ENCODE data around the gene RERE. TPM values are rescaled to one million over a fixed set of nuclear protein-coding genes. Genes with fewer than 3 reads are reported as not detected.

RERE gene
- polyA plus RNA-seq, 1 of the 3 experiments (the other 2 are of a cell fraction): 8.1 TPM

GRCh38 chr1:8813016-8813763, 4.2 kb downstream of the RERE start:
- CTCF ChIA-PET: interaction anchor here (0.8 to 1.7 kb wide), 8 partner anchors 13 to 252 kb away, joined by 3 to 9 read pairs (median 4); no protein-coding TSS in a partner anchor
- Histone ChIP-seq H3F3A (replicated peaks; ENCODE audit: insufficient read depth) (peaks cover 24% of the 10 kb centered on the region), H3K9me3 (no peaks in the 10 kb centered on the region), H3K79me2 (ENCODE audit: insufficient read depth) (peaks cover 77% of the 10 kb centered on the region), H4K20me1 (ENCODE audit: insufficient read depth) (peaks cover 9% of the 10 kb centered on the region; the same call in 1 of the 2 replicates), H3K36me3 (replicated peaks in 1 of 2; ENCODE audit: control insufficient read depth in 1 of 2, insufficient read depth in 2 of 2, low read length in 1 of 2) (no peaks in the 10 kb centered on the region), H3K4me3 (ENCODE audit: low read depth in 2 of 2, low read length in 1 of 2) (no peak overlapping the region), H3K9me2 (no peaks in the 10 kb centered on the region), H3K27me3 (ENCODE audit: insufficient read depth) (no peaks in the 10 kb centered on the region), H3K27ac (ENCODE audit: low read depth in 2 of 2, low read length in 1 of 2) (no peak overlapping the region; a peak in 1 of 4 replicates), H2AFZ (ENCODE audit: low read depth) (no peak overlapping the region), H3K4me2 (no peak overlapping the region), H3K4me1 (ENCODE audit: control insufficient read depth in 1 of 2, insufficient read depth in 2 of 2, low read depth in 1 of 2, low read length in 1 of 2) (peaks cover 10 to 20% of the 10 kb centered on the region in 2 experiments; a peak in 3 of 4 replicates), H3K9ac (no peak overlapping the region)
- WGBS (ENCODE audit: low lambda C conversion rate): 85% methylated on average over 6 of the region's 6 CpGs
- DNase-seq: no peak
- no peak for TF ChIP-seq RXRA (IDR thresholded peaks at IDR 0.05; ENCODE audit: borderline replicate concordance, low read depth)
- no peak for TF ChIP-seq GATA2 (CRISPR knock-in tag; IDR thresholded peaks at IDR 0.05)
- no peak for TF ChIP-seq POLR2AphosphoS5 (IDR thresholded peaks at IDR 0.05; ENCODE audit: low read depth, low read length)
- no peak for TF ChIP-seq MXI1 (IDR thresholded peaks at IDR 0.05; ENCODE audit: low read depth, low read length)
- no peak for TF ChIP-seq TEAD4 (IDR thresholded peaks at IDR 0.05; ENCODE audit: borderline replicate concordance, insufficient read depth)
- no peak for TF ChIP-seq RFX5 (IDR thresholded peaks at IDR 0.05; ENCODE audit: low read length)
- TF ChIP-seq YY1 (IDR thresholded peaks at IDR 0.05; ENCODE audit: low read depth): no peak
- TF ChIP-seq EZH2phosphoT487 (IDR thresholded peaks at IDR 0.05; ENCODE audit: borderline replicate concordance, low read depth): no peak
- no peak for TF ChIP-seq CTCF (IDR thresholded peaks at IDR 0.05)
- no peak for TF ChIP-seq NFIC (IDR thresholded peaks at IDR 0.05; ENCODE audit: borderline replicate concordance)
- TF ChIP-seq MAX (IDR thresholded peaks at IDR 0.05; ENCODE audit: low read depth): no peak
- no peak for TF ChIP-seq RAD21 (IDR thresholded peaks at IDR 0.05; ENCODE audit: low read length)
- TF ChIP-seq NRF1 (IDR thresholded peaks at IDR 0.05; ENCODE audit: low read depth, low read length): no peak
- no peak for TF ChIP-seq GABPA (IDR thresholded peaks at IDR 0.05; ENCODE audit: low read depth)
- TF ChIP-seq ZBTB33 (IDR thresholded peaks at IDR 0.05; ENCODE audit: borderline replicate concordance, low read depth): no peak
- TF ChIP-seq MEF2A (IDR thresholded peaks at IDR 0.05; ENCODE audit: borderline replicate concordance, low read depth): no peak
- no peak for TF ChIP-seq FOSL2 (IDR thresholded peaks at IDR 0.05; ENCODE audit: borderline replicate concordance, low read depth)
- TF ChIP-seq TAF1 (IDR thresholded peaks at IDR 0.05; ENCODE audit: borderline replicate concordance, low read depth, low read length): no peak
- no peak for TF ChIP-seq SMC3 (IDR thresholded peaks at IDR 0.05; ENCODE audit: low read depth, low read length)
- POLR2A ChIA-PET: interaction anchor here (1.4 kb wide), 1 partner anchor 53 kb away, joined by 3 read pairs; no protein-coding TSS in a partner anchor

All from SK-N-SH (cell line).